Measurements from ENCODE around the gene APOD.
"Not testable (repeated sequence)": the region's sequence is repeated elsewhere in the genome, so short reads cannot be mapped to it uniquely, and the experiment has no call there.

The APOD gene

GRCh38 chr3:195617784-195618659 lies 34.3 kb upstream of the APOD start:
- DNase-seq (ENCODE audit: low spot score): not testable (repeated sequence)

GRCh38 chr3:195617134-195617533 lies 33.4 kb upstream of the APOD start:
- DNase-seq (ENCODE audit: low spot score): not testable (repeated sequence)

- no peak for DNase-seq (ENCODE audit: low spot score)
These were observed 32.9 kb upstream of the APOD start for GRCh38 chr3:195616681-195617080.

- DNase-seq (ENCODE audit: low spot score): not testable (repeated sequence)
These were observed 32.3 kb upstream of the APOD start for GRCh38 chr3:195615952-195616537.

- DNase-seq (ENCODE audit: low spot score): not testable (repeated sequence)
These were observed 31.1 kb upstream of the APOD start for GRCh38 chr3:195614672-195615504.

- DNase-seq (ENCODE audit: low spot score): no peak
These were observed 29.8 kb upstream of the APOD start for GRCh38 chr3:195613468-195614069.

GRCh38 chr3:195612075-195612800 lies 28.5 kb upstream of the APOD start:
- no peak for DNase-seq (ENCODE audit: low spot score)

- DNase-seq (ENCODE audit: low spot score): no peak
These were observed 25.5 kb upstream of the APOD start for GRCh38 chr3:195609229-195609628.

- DNase-seq (ENCODE audit: low spot score): not testable (repeated sequence)
These were observed 18.0 kb upstream of the APOD start for GRCh38 chr3:195601785-195602184.

GRCh38 chr3:195601382-195601781 lies 17.6 kb upstream of the APOD start:
- no peak for DNase-seq (ENCODE audit: low spot score)

- not testable (repeated sequence) for DNase-seq (ENCODE audit: low spot score)
These were observed 16.2 kb upstream of the APOD start for GRCh38 chr3:195599926-195600325.

GRCh38 chr3:195599516-195599915 lies 15.8 kb upstream of the APOD start:
- not testable (repeated sequence) for DNase-seq (ENCODE audit: low spot score)

- DNase-seq (ENCODE audit: low spot score): no peak
These were observed 14.1 kb upstream of the APOD start for GRCh38 chr3:195597848-195598247.

GRCh38 chr3:195597229-195597628 lies 13.5 kb upstream of the APOD start:
- no peak for DNase-seq (ENCODE audit: low spot score)

- DNase-seq (ENCODE audit: low spot score): no peak
These were observed 13.0 kb upstream of the APOD start for GRCh38 chr3:195596765-195597171.

GRCh38 chr3:195595785-195596531 lies 12.2 kb upstream of the APOD start:
- no peak for DNase-seq (ENCODE audit: low spot score)

- no peak for DNase-seq (ENCODE audit: low spot score)
These were observed 8.1 kb upstream of the APOD start for GRCh38 chr3:195591852-195592251.

GRCh38 chr3:195591220-195591619 lies 7.5 kb upstream of the APOD start:
- no peak for DNase-seq (ENCODE audit: low spot score)

GRCh38 chr3:195590381-195590780 lies 6.6 kb upstream of the APOD start:
- not testable (repeated sequence) for DNase-seq (ENCODE audit: low spot score)

- DNase-seq (ENCODE audit: low spot score): not testable (repeated sequence)
These were observed 6.1 kb upstream of the APOD start for GRCh38 chr3:195589796-195590195.

- DNase-seq (ENCODE audit: low spot score): no peak
These were observed 4.1 kb upstream of the APOD start for GRCh38 chr3:195587824-195588223.
